Endothelial cell of umbilical vein (primary cell): ENCODE results near the gene DNAAF3. TPM values are rescaled to one million over a fixed set of nuclear protein-coding genes. Genes with fewer than 3 reads are reported as not detected.

Experiments used
- BruUV-seq: library from RNA; stranded (reverse); fragments of 400-500 nt; replicated peaks from 2 replicates; lab custom pipeline; 2021; lab: Mats Ljungman, UMichigan
- CTCF ChIA-PET: fragments of 300-600, 350-600 bp; sonication (Branson Sonifier 250); formaldehyde crosslinking; loops from one replicate; lab custom pipeline; 2021; ENCODE audit warnings: antibody characterized with exemption, inconsistent platforms; lab: Charles Lee
- POLR2A ChIA-PET: fragments of 300-600, 350-600 bp; sonication (Branson Sonifier 250); formaldehyde crosslinking; loops from one replicate; lab custom pipeline; 2021; ENCODE audit warnings: antibody characterized with exemption, inconsistent platforms; lab: Charles Lee
- DNase-seq: peaks from one replicate; pipeline ENCODE4 v3.0.0-alpha.2; 2011; ENCODE audit warnings: low read depth, low spot score
- FAIRE-seq: peaks from 2 replicates; lab custom pipeline; 2011; peaks lifted over from hg19 to GRCh38; lab: Jason Lieb, UNC
- H2AFZ ChIP-seq: 2 replicates; pipeline ENCODE4 v1.6.0; 2012; ENCODE audit warnings: low read depth, low read length, control low read depth, inconsistent platforms
- H3K27ac ChIP-seq: 2 replicates; pipeline ENCODE4 v1.5.1; 2011; ENCODE audit warnings: low read depth, mild to moderate bottlenecking, control low read depth, low read length, moderate library complexity; ENCODE audit not compliant: insufficient read depth
- H3K27me3 ChIP-seq, 2 experiments: 2 replicates each; pipeline versions ENCODE4 v1.6.0 to v1.6.1; 2011; ENCODE audit warnings: low read length in 2 of 2, mixed read lengths in 1 of 2; ENCODE audit not compliant: control insufficient read depth in 2 of 2, insufficient read depth in 2 of 2
- H3K36me3 ChIP-seq, 2 experiments: 2 replicates in 1 of 2; 3 replicates in 1 of 2; pipeline ENCODE4 v1.5.1; 2011; ENCODE audit warnings: low read length in 2 of 2, mild to moderate bottlenecking in 1 of 2, moderate library complexity in 1 of 2; ENCODE audit not compliant: control insufficient read depth in 2 of 2, insufficient read depth in 2 of 2; ENCODE audit errors: extremely low read depth in 1 of 2
- H3K4me1 ChIP-seq: 3 replicates; pipeline ENCODE4 v1.5.1; 2011; ENCODE audit warnings: mild to moderate bottlenecking, low read length; ENCODE audit not compliant: control insufficient read depth, insufficient read depth; ENCODE audit errors: extremely low read depth
- H3K4me2 ChIP-seq: 2 replicates; pipeline ENCODE4 v1.6.1; 2011; ENCODE audit warnings: low read length, control low read depth, mixed read lengths; ENCODE audit not compliant: insufficient read depth
- H3K4me3 ChIP-seq, 3 experiments: fragments of 200-600 bp in 1 of 3; sonication (generic), shearing (Covaris generic) in 1 of 3; replicated peaks in 1 of 3; 2 replicates each; pipeline ENCODE4 v1.5.1; 2011 to 2016; ENCODE audit warnings: control low read depth in 3 of 3, low read length in 3 of 3, mild to moderate bottlenecking in 2 of 3, inconsistent platforms in 1 of 3, low read depth in 1 of 3, moderate library complexity in 1 of 3; ENCODE audit not compliant: insufficient read depth in 1 of 3
- H3K79me2 ChIP-seq: 2 replicates; pipeline ENCODE4 v1.6.0; 2012; ENCODE audit warnings: low read length, inconsistent platforms; ENCODE audit not compliant: control insufficient read depth, insufficient read depth
- H3K9ac ChIP-seq: replicated peaks from 2 replicates; pipeline ENCODE3; 2011; ENCODE audit warnings: low read length, control low read depth; ENCODE audit not compliant: insufficient read depth; ENCODE audit errors: extremely low read depth
- H3K9me1 ChIP-seq: replicated peaks from 3 replicates; pipeline ENCODE4 v1.6.0; 2011; ENCODE audit warnings: mild to moderate bottlenecking, low read length; ENCODE audit not compliant: control insufficient read depth, insufficient read depth; ENCODE audit errors: extremely low read depth
- H3K9me3 ChIP-seq: replicated peaks from 2 replicates; pipeline ENCODE4 v1.5.1; 2012; ENCODE audit warnings: low read length, inconsistent platforms; ENCODE audit not compliant: control insufficient read depth, insufficient read depth
- H4K20me1 ChIP-seq: replicated peaks from 2 replicates; pipeline ENCODE3; 2011; ENCODE audit warnings: mild to moderate bottlenecking, low read length; ENCODE audit not compliant: control insufficient read depth, insufficient read depth; ENCODE audit errors: extremely low read depth
- EZH2 ChIP-seq: IDR thresholded peaks from 2 replicates; pipeline ENCODE4 v1.6.1; 2012; ENCODE audit warnings: borderline replicate concordance, low read depth, mild to moderate bottlenecking, moderate library complexity, low read length, inconsistent platforms; ENCODE audit not compliant: severe bottlenecking
- FOS ChIP-seq: IDR thresholded peaks from 2 replicates; pipeline ENCODE4 v1.6.1; 2011; ENCODE audit warnings: mild to moderate bottlenecking, low read length, moderate library complexity, borderline replicate concordance; ENCODE audit not compliant: insufficient read depth
- GATA2 ChIP-seq: IDR thresholded peaks from 2 replicates; pipeline ENCODE4 v1.7.0; 2011; ENCODE audit warnings: low read depth, mild to moderate bottlenecking, moderate library complexity, mixed read lengths, low read length; ENCODE audit not compliant: insufficient read length, insufficient read depth
- JUN ChIP-seq: IDR thresholded peaks from 2 replicates; pipeline ENCODE4 v1.6.1; 2011; ENCODE audit warnings: borderline replicate concordance, low read depth; ENCODE audit not compliant: insufficient read length, insufficient read depth
- MYC ChIP-seq: IDR thresholded peaks from one replicate; pipeline ENCODE4 v1.6.1; 2011; ENCODE audit warnings: mild to moderate bottlenecking, low read depth, low read length
- POLR2A ChIP-seq: IDR thresholded peaks from 2 replicates; pipeline ENCODE4 v1.6.1; 2012; ENCODE audit warnings: low read depth, mild to moderate bottlenecking, control low read depth, low read length
- POLR2AphosphoS5 ChIP-seq: IDR thresholded peaks from 2 replicates; pipeline ENCODE4 v1.6.1; 2012; ENCODE audit warnings: low read depth, mild to moderate bottlenecking, control low read depth, low read length, moderate library complexity; ENCODE audit not compliant: insufficient read depth
- dilution Hi-C: fragments of 300-500 bp; cut with MboI; formaldehyde crosslinking; loops from one replicate; pipeline ENCODE4 v1.15.0; 2019; ENCODE audit warnings: low sequenced_read_pairs; ENCODE audit not compliant: extremely low pct_ligation_motif_present
- intact Hi-C: fragments of 100-400 bp; cut with micrococcal nuclease; formaldehyde crosslinking; loops from one replicate; pipeline ENCODE4 v1.10.0; 2022
- polyA plus RNA-seq, 4 experiments: library from polyadenylated mRNA; depleted of rRNA in 3 of 4; stranded (reverse) in 3 of 4; unstranded in 1 of 4; fragments of >200 nt; gene quantifications; 2 replicates each; pipeline versions ENCODE4 v1.2.1 to v1.2.3, GENCODE V29; 2011 to 2012; ENCODE audit warnings: missing spikeins in 1 of 4
- total RNA-seq: library from RNA; stranded (reverse); gene quantifications from 2 replicates; pipeline ENCODE4 v1.2.3, GENCODE V29; 2021
- TF ChIP-seq, protein P1 (sequence below): IDR thresholded peaks from 2 replicates; pipeline ENCODE4 v1.6.1; 2011; ENCODE audit not compliant: insufficient read depth, insufficient read length
- TF ChIP-seq, protein P2 (sequence below), 2 donors: IDR thresholded peaks; 1 replicate in 1 of 2; 2 replicates in 1 of 2; pipeline ENCODE4 v1.5.1; 2011; ENCODE audit warnings: low read length in 2 of 2, mild to moderate bottlenecking in 2 of 2, moderate library complexity in 2 of 2, control low read depth in 1 of 2, inconsistent platforms in 1 of 2, low read depth in 1 of 2; ENCODE audit not compliant: insufficient read depth in 1 of 2; ENCODE audit errors: extremely low read depth in 1 of 2

Gene DNAAF3
- total and polyA plus RNA-seq, 2 donors (not counting 3 experiments of a cell fraction or from before 2014, with no cell fraction given), result 0.62 to 0.75 TPM

- dilution Hi-C loops, result no loop called here
- TF ChIP-seq MYC (no peak), GATA2 (peak; percentile 58), JUN (no peak), FOS (no peak), EZH2 (no peak), POLR2AphosphoS5 (no peak), POLR2A (no peak)
- TF ChIP-seq, protein P1, sequence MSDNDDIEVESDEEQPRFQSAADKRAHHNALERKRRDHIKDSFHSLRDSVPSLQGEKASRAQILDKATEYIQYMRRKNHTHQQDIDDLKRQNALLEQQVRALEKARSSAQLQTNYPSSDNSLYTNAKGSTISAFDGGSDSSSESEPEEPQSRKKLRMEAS, result no peak
- TF ChIP-seq, protein P2, sequence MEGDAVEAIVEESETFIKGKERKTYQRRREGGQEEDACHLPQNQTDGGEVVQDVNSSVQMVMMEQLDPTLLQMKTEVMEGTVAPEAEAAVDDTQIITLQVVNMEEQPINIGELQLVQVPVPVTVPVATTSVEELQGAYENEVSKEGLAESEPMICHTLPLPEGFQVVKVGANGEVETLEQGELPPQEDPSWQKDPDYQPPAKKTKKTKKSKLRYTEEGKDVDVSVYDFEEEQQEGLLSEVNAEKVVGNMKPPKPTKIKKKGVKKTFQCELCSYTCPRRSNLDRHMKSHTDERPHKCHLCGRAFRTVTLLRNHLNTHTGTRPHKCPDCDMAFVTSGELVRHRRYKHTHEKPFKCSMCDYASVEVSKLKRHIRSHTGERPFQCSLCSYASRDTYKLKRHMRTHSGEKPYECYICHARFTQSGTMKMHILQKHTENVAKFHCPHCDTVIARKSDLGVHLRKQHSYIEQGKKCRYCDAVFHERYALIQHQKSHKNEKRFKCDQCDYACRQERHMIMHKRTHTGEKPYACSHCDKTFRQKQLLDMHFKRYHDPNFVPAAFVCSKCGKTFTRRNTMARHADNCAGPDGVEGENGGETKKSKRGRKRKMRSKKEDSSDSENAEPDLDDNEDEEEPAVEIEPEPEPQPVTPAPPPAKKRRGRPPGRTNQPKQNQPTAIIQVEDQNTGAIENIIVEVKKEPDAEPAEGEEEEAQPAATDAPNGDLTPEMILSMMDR (IDR thresholded peaks at IDR 0.05; ENCODE audit: extremely low read depth in 1 of 2, insufficient read depth in 1 of 2, low read depth in 1 of 2, low read length in 2 of 2), result peak; percentile 17 to 32
- intact Hi-C loops, result no loop called here
- Histone ChIP-seq H3K9ac (no peak overlapping the region), H3K4me1 (peaks cover 23% of the 10 kb centered on the region), H3K27me3 (no peaks in the 10 kb centered on the region), H2AFZ (no peak overlapping the region), H3K27ac (no peak overlapping the region), H3K36me3 (no peaks in the 10 kb centered on the region), H3K9me3 (no peaks in the 10 kb centered on the region), H3K9me1 (no peaks in the 10 kb centered on the region), H4K20me1 (no peaks in the 10 kb centered on the region), H3K4me3 (no peak overlapping the region), H3K4me2 (no peak overlapping the region), H3K79me2 (no peaks in the 10 kb centered on the region)
- BruUV-seq, result no TSS peak
- peak; percentile 62 for FAIRE-seq
- peak; percentile 26 for DNase-seq
- CTCF ChIA-PET, result no interaction called here
- POLR2A ChIA-PET, result no interaction called here
Measured at GRCh38 chr19:55212447-55212846, 46.0 kb upstream of the DNAAF3 start.
